IMR-90 (cell line): Measurements from ENCODE around the gene CIBAR2. TPM values are rescaled to one million over a fixed set of nuclear protein-coding genes. Genes with fewer than 3 reads are reported as not detected.

ENCODE experiments used
- ATAC-seq: fragments of 200-7000 bp; cut with Tn5 transposase; 2 replicates; pipeline ENCODE4 v1.9.1; 2020; ENCODE audit warnings: low read depth, mild to moderate bottlenecking, moderate library complexity
- BruUV-seq: library from RNA; stranded (reverse); fragments of 400-500 nt; replicated peaks from 2 replicates; lab custom pipeline; 2021; lab: Mats Ljungman, UMichigan
- CTCF ChIA-PET: fragments of 300-600 bp; formaldehyde crosslinking; extraction: SDS; loops from one replicate; lab custom pipeline; 2021; ENCODE audit warnings: antibody characterized with exemption; lab: Yijun Ruan, JAX
- POLR2A ChIA-PET: fragments of 300-600 bp; sonication (Branson Sonifier 250); formaldehyde crosslinking; loops from one replicate; lab custom pipeline; 2022; ENCODE audit warnings: antibody characterized with exemption; ENCODE audit not compliant: unreplicated experiment; lab: Charles Lee
- DNase-seq: peaks from one replicate; pipeline ENCODE4 v3.0.0; 2013
- H2AFZ ChIP-seq: replicated peaks from 2 replicates; pipeline ENCODE3; 2013; ENCODE audit warnings: low read length, mild to moderate bottlenecking; ENCODE audit not compliant: poor library complexity
- H2AK5ac ChIP-seq: 2 replicates; pipeline ENCODE4 v1.6.1; 2013; ENCODE audit warnings: low read depth, low read length, inconsistent platforms
- H2AK9ac ChIP-seq: replicated peaks from 2 replicates; pipeline ENCODE3; 2013; ENCODE audit warnings: mild to moderate bottlenecking, low read depth, low read length, moderate library complexity; ENCODE audit not compliant: poor library complexity
- H2BK120ac ChIP-seq: 2 replicates; pipeline ENCODE4 v1.6.1; 2013; ENCODE audit warnings: low read depth, low read length, inconsistent platforms
- H2BK15ac ChIP-seq: 3 replicates; pipeline ENCODE4 v1.6.1; 2013; ENCODE audit warnings: low read depth, low read length, inconsistent platforms
- H2BK20ac ChIP-seq: 2 replicates; pipeline ENCODE4 v1.6.1; 2013; ENCODE audit warnings: low read depth, mild to moderate bottlenecking, inconsistent platforms, low read length, moderate library complexity
- H2BK5ac ChIP-seq: 2 replicates; pipeline ENCODE4 v1.6.1; 2013; ENCODE audit warnings: mild to moderate bottlenecking, low read depth, low read length, inconsistent platforms; ENCODE audit not compliant: poor library complexity, severe bottlenecking
- H3K14ac ChIP-seq: replicated peaks from 2 replicates; pipeline ENCODE4 v1.6.1; 2013; ENCODE audit warnings: low read depth, low read length, inconsistent platforms
- H3K18ac ChIP-seq: 2 replicates; pipeline ENCODE4 v1.6.1; 2013; ENCODE audit warnings: low read depth, low read length, control low read depth
- H3K23ac ChIP-seq: 2 replicates; pipeline ENCODE4 v1.6.1; 2013; ENCODE audit warnings: low read depth, low read length, inconsistent platforms
- H3K27ac ChIP-seq: 2 replicates; pipeline ENCODE4 v1.5.1; 2013; ENCODE audit warnings: mild to moderate bottlenecking, control low read depth, low read length; ENCODE audit not compliant: insufficient read depth
- H3K27me3 ChIP-seq: 2 replicates; pipeline ENCODE4 v1.6.1; 2013; ENCODE audit warnings: low read length; ENCODE audit not compliant: control insufficient read depth, insufficient read depth
- H3K36me3 ChIP-seq: 2 replicates; pipeline ENCODE4 v1.6.1; 2013; ENCODE audit warnings: low read length, mixed read lengths; ENCODE audit not compliant: control insufficient read depth, insufficient read depth
- H3K4ac ChIP-seq: 2 replicates; pipeline ENCODE4 v1.6.1; 2013; ENCODE audit warnings: low read depth, low read length, inconsistent platforms
- H3K4me1 ChIP-seq: 2 replicates; pipeline ENCODE4 v1.6.1; 2013; ENCODE audit warnings: low read length, mixed read lengths; ENCODE audit not compliant: control insufficient read depth, insufficient read depth
- H3K4me2 ChIP-seq: 2 replicates; pipeline ENCODE4 v1.6.1; 2013; ENCODE audit warnings: low read depth, mild to moderate bottlenecking, control low read depth, low read length, moderate library complexity
- H3K4me3 ChIP-seq: 2 replicates; pipeline ENCODE4 v1.5.1; 2013; ENCODE audit warnings: low read depth, mild to moderate bottlenecking, control low read depth, low read length, moderate library complexity; ENCODE audit not compliant: insufficient read depth
- H3K56ac ChIP-seq: 2 replicates; pipeline ENCODE4 v1.6.1; 2013; ENCODE audit warnings: low read length, inconsistent platforms; ENCODE audit not compliant: insufficient read depth; ENCODE audit errors: extremely low read depth
- H3K79me1 ChIP-seq, 2 experiments: 2 replicates each; pipeline ENCODE4 v1.6.1; 2013; ENCODE audit warnings: low read length in 2 of 2, inconsistent platforms in 1 of 2, low read depth in 1 of 2
- H3K9ac ChIP-seq: 2 replicates; pipeline ENCODE4 v1.6.1; 2013; ENCODE audit warnings: low read depth, low read length, control low read depth
- H3K9me1 ChIP-seq: 2 replicates; pipeline ENCODE4 v1.6.1; 2013; ENCODE audit warnings: low read length, inconsistent platforms; ENCODE audit not compliant: insufficient read depth
- H3K9me3 ChIP-seq: 2 replicates; pipeline ENCODE4 v1.6.1; 2013; ENCODE audit warnings: low read length; ENCODE audit not compliant: control insufficient read depth, insufficient read depth
- H4K20me1 ChIP-seq: 2 replicates; pipeline ENCODE4 v1.6.1; 2013; ENCODE audit warnings: low read length, inconsistent platforms; ENCODE audit not compliant: insufficient read depth
- H4K5ac ChIP-seq: 2 replicates; pipeline ENCODE4 v1.6.1; 2013; ENCODE audit warnings: mild to moderate bottlenecking, low read depth, low read length, control low read depth
- H4K8ac ChIP-seq, 2 experiments: 2 replicates each; pipeline ENCODE4 v1.6.1; 2013; ENCODE audit warnings: low read depth in 2 of 2, low read length in 2 of 2, control low read depth in 1 of 2, inconsistent platforms in 1 of 2
- H4K91ac ChIP-seq: 2 replicates; pipeline ENCODE4 v1.6.1; 2013; ENCODE audit warnings: low read depth, low read length, inconsistent platforms; ENCODE audit not compliant: insufficient read depth
- BHLHE40 ChIP-seq: fragments of 150-350 bp; IDR thresholded peaks from 2 replicates; pipeline ENCODE4 v1.6.1; 2016; ENCODE audit warnings: mild to moderate bottlenecking, low read depth, low read length
- ELK1 ChIP-seq: fragments of 150-350 bp; IDR thresholded peaks from 2 replicates; pipeline ENCODE4 v1.6.1; 2016; ENCODE audit warnings: low read depth, mild to moderate bottlenecking, low read length, moderate library complexity, borderline replicate concordance
- MAFK ChIP-seq: IDR thresholded peaks from 2 replicates; pipeline ENCODE4 v1.6.1; 2012; ENCODE audit warnings: low read depth, low read length, improper control_type of control experiment
- MAZ ChIP-seq: IDR thresholded peaks from 2 replicates; pipeline ENCODE4 v1.6.1; 2012; ENCODE audit warnings: low read depth, mild to moderate bottlenecking, low read length, improper control_type of control experiment, moderate library complexity, borderline replicate concordance
- MXI1 ChIP-seq: IDR thresholded peaks from 2 replicates; pipeline ENCODE4 v1.6.1; 2012; ENCODE audit warnings: low read depth, mild to moderate bottlenecking, low read length, moderate library complexity, borderline replicate concordance
- NFE2L2 ChIP-seq: fragments of 150-350 bp; IDR thresholded peaks from 2 replicates; pipeline ENCODE4 v1.6.1; 2016; ENCODE audit warnings: low read depth, mild to moderate bottlenecking, low read length
- POLR2A ChIP-seq: IDR thresholded peaks from 2 replicates; pipeline ENCODE4 v1.6.1; 2012; ENCODE audit warnings: mild to moderate bottlenecking, low read depth, low read length
- RAD21 ChIP-seq: IDR thresholded peaks from 2 replicates; pipeline ENCODE4 v1.6.1; 2012; ENCODE audit warnings: low read length, improper control_type of control experiment
- RCOR1 ChIP-seq: IDR thresholded peaks from 2 replicates; pipeline ENCODE4 v1.6.1; 2012; ENCODE audit warnings: mild to moderate bottlenecking, low read length, improper control_type of control experiment; ENCODE audit not compliant: insufficient replicate concordance
- RFX5 ChIP-seq: IDR thresholded peaks from 2 replicates; pipeline ENCODE4 v1.8.0; 2012; ENCODE audit warnings: low read depth, mild to moderate bottlenecking, low read length, moderate library complexity
- SMC3 ChIP-seq: fragments of 150-350 bp; IDR thresholded peaks from 2 replicates; pipeline ENCODE4 v1.6.1; 2016; ENCODE audit warnings: low read depth, mild to moderate bottlenecking, antibody characterized with exemption, low read length, moderate library complexity
- WGBS, 2 experiments: methylation state at CpG; one replicate each; pipeline versions ENCODE4 v1.1.5 to v1.1.7; 2013; ENCODE audit warnings: missing lambda C conversion rate in 2 of 2; ENCODE audit not compliant: insufficient read length in 1 of 2; ENCODE audit errors: extremely low coverage in 2 of 2; 5-methylcytosine and 5-hydroxymethylcytosine counted together
- dilution Hi-C: fragments of 300-500 bp; cut with HindIII; formaldehyde crosslinking; loops from one replicate; pipeline ENCODE4 v1.14.3; 2018; ENCODE audit warnings: low sequenced_read_pairs; ENCODE audit not compliant: unreplicated experiment
- in situ Hi-C: fragments of 300-500 bp; cut with MboI; formaldehyde crosslinking; loops from 3 replicates; pipeline ENCODE4 v1.14.3; 2019; ENCODE audit warnings: low sequenced_read_pairs, inconsistent platforms, mixed read lengths
- intact Hi-C: fragments of 100-400 bp; cut with micrococcal nuclease; formaldehyde crosslinking; loops from 2 replicates; pipeline ENCODE4 v1.10.0; 2022
- polyA plus RNA-seq, 3 experiments: library from polyadenylated mRNA; depleted of rRNA; stranded (reverse); fragments of >200 nt; gene quantifications; 2 replicates each; pipeline ENCODE4 v1.2.3, GENCODE V29; 2012; ENCODE audit warnings: low replicate concordance in 1 of 3
- total RNA-seq: library from RNA; depleted of rRNA; stranded (reverse); fragments of >200 nt; gene quantifications from 2 replicates; pipeline ENCODE4 v1.2.3, GENCODE V29; 2012

CIBAR2 gene
- total and polyA plus RNA-seq, 2 of the 4 experiments (the other 2 are of a cell fraction), result 0.18 to 0.24 TPM

- H3K79me1 ChIP-seq, result no peaks in the 10 kb centered on the region
- no peak for ATAC-seq
- no peak overlapping the region for H3K14ac ChIP-seq
- POLR2A ChIA-PET, result no interaction called here
- H2AK9ac ChIP-seq, result no peak overlapping the region
- H3K9me1 ChIP-seq, result no peaks in the 10 kb centered on the region; the same call in 1 of the 2 replicates
- peaks cover 30% of the 10 kb centered on the region for H3K27me3 ChIP-seq
- no peak overlapping the region for H3K56ac ChIP-seq
- no peak overlapping the region for H3K4me3 ChIP-seq
- TF ChIP-seq SMC3, result no peak
- no peak for TF ChIP-seq MAZ
- no peak for TF ChIP-seq BHLHE40
- TF ChIP-seq RAD21, result no peak
- no peak for TF ChIP-seq MAFK
- TF ChIP-seq MXI1, result no peak
- no peak for TF ChIP-seq RFX5
- no peak for TF ChIP-seq ELK1
- no peak for TF ChIP-seq NFE2L2
- TF ChIP-seq RCOR1, result no peak
- TF ChIP-seq POLR2A, result no peak
- BruUV-seq, result no TSS peak
- peaks cover 2% of the 10 kb centered on the region; the same call in 1 of the 2 replicates for H3K36me3 ChIP-seq
- 67% methylated on average over 2 of the region's 18 CpGs; no CpG with 5 or more reads in 1 of the 2 experiments for WGBS, 2 experiments
- no peak overlapping the region for H3K4me2 ChIP-seq
- H3K9ac ChIP-seq, result no peak overlapping the region
- DNase-seq, result no peak
- intact Hi-C loops, result no loop called here
- H4K20me1 ChIP-seq, result no peaks in the 10 kb centered on the region
- H2BK120ac ChIP-seq, result no peak overlapping the region
- dilution Hi-C loops, result no loop called here
- no peak overlapping the region for H3K4ac ChIP-seq
- in situ Hi-C loops, result no loop called here
- no peak overlapping the region for H3K27ac ChIP-seq
- H4K5ac ChIP-seq, result no peak overlapping the region
- H2BK20ac ChIP-seq, result no peak overlapping the region
- H2BK5ac ChIP-seq, result no peak overlapping the region
- H3K4me1 ChIP-seq, result no peaks in the 10 kb centered on the region
- H2BK15ac ChIP-seq, result no peak overlapping the region
- CTCF ChIA-PET, result no interaction called here
- H3K23ac ChIP-seq, result no peak overlapping the region
- no peak overlapping the region for H2AK5ac ChIP-seq
- no peak overlapping the region for H4K91ac ChIP-seq
- H4K8ac ChIP-seq, result no peak overlapping the region
- no peak overlapping the region for H2AFZ ChIP-seq
- H3K18ac ChIP-seq, result no peak overlapping the region
- no peaks in the 10 kb centered on the region for H3K9me3 ChIP-seq
Measured at GRCh38 chr16:85092851-85093250, 19.4 kb downstream of the CIBAR2 start.
